HPDE6-E6E7 (cell line): ENCODE results near the gene ARL3.

Experiments used
- DNase-seq: peaks from one replicate; pipeline ENCODE4 v3.0.0; 2011; ENCODE audit warnings: missing footprints; ENCODE audit errors: extremely low spot score

Gene ARL3

DNA sequence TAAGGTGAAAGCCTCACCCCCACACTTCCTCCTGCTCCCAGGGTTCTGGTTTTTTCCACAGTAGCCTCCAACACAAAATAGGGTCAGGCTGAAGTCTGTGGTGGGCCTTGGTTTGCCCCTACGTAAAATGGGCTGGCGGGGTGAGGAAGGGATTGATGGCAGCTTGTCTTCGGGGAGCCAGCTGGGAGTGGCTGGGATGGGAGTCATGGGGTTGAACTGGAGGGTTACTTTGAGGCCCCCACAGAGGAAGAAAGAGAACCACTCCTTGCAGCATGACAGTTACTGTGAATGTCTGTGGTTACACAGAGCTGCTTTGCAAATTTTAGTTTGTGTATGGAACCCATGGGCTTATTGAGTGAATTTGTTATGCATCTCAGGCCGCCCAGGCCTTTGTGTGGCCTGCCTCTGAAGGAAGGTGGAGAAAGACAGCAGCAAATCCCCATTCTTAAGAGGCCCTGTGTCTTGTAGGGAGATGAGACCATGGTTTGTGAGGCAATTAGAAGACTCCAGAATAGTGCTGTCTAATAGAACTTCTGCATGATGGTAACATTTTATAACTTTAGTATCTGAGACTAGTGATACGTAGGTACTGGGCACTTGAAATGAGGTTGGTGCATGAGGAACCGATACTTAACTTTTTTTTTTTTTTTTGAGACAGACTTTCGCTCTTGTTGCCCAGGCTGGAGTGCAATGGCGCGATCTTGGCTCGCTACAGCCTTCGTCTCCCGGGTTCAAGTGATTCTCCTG lies 61.9 kb downstream of the ARL3 start:
- DNase-seq = no peak

DNA sequence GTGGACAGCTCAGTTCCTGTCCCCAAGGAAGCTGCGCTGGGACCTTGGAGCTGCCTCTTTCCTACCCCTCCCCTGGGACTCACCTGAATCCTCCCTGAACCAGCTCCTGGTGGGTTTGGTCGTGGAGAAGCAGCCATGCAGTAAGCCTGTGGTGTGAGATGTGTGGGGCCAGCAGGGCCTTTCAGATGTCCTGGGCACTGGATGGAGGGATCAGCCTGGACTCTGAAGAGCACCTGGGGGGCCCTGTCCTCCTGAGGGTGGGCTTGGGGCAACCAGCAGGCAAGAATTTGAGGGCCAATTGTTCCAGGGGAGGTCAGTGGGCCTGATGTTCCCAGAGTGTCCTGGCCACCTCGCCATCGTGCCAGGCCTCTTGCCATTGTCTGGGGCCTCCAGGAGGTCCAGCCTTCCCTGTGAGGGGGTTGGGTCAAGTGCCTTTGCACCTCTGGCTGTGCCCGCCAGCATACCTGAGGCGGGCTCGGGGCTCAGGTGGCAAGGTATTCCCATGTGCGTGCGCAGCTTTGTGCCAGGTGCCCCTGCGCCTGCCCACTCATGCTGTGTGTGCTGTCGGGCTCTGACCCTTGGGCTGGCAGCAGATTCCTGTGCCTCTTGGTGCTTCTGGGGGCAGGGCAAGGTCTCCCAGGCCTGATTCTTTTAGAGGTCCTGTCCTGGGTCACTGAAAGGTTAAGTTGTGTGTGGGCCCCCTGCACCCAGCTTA lies 62.6 kb downstream of the ARL3 start:
- no peak for DNase-seq

DNA sequence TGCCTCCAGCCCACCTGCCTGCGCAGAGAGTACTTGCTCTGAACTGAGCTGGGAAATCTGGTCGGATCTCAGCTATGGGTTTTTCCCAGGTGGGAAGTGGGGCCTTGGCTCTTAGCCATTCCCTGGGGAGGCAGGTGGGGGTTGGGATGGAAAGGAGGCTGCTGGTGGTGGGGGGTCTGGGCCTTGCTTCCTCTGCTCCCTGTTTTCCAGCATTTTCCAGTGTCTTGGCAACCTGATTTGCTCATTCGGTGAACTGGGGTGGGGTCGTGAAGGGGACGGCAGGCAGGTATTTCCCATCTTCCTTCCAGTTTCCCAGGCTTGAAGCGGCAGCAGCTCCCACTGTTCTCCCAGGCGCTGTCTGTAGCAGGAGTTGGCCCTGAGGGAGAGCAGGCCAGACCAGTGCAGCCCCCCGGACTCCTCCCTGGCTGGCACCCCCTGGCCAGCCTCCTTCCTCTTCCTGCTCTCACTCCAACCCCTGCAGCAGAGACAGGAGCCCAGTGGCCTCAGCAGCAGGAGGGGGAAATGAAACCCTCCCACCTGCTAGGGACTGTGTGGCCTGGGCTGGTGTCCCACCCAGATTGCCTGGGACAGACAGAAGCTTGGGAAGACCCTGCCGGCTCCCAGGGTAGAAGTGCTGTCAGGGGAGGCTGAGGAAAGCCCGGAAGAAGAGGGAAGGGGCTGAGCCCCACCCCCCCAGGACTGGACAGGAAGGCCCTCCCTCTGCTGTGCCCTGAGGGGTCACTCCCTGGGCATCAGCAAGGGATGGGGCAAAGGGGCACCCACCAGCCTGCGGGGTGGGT lies 63.3 kb downstream of the ARL3 start:
- DNase-seq = no peak

DNA sequence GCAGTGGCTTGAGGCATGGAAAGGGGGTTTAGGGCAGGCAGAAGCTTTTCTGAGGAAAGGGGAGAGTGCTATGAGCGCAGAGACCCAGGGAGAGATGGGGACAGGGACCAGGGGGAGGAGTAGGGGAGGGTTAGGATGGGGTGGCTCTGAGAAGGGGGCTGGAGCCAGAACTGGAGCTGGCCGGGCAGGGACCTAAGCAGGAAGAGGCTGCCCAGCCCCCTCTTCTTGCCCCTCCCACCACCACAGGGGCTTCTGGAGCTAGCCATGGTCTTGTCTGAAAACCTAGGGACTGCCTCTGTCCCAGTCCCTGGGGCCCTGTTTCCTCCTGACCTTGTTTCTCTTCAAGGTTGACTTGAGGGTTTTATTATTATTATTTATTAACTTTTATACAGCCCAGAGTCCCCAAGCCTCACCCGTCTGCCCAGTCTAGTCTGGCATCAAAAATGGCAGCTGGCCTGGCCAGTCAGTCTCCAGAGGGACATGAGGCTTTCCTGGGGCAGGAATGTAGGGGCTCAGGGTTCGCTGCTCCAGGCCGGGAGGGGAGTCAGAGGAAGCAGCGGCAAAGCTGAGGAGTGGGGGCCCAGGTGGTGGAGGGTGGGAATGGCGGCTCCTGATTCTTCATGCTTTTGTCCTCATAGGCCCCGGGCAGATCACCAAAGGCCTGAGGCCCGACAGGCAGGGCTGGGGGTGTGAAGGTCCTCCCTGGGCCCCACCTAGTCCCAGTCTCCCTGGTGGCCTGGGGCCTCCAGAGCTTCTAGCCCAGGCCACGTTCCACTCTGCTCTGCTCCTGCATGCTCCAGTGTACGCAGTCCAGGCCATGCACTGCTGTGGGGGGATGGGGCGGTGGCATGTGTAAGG lies 64.2 kb downstream of the ARL3 start:
- DNase-seq = no peak

DNA sequence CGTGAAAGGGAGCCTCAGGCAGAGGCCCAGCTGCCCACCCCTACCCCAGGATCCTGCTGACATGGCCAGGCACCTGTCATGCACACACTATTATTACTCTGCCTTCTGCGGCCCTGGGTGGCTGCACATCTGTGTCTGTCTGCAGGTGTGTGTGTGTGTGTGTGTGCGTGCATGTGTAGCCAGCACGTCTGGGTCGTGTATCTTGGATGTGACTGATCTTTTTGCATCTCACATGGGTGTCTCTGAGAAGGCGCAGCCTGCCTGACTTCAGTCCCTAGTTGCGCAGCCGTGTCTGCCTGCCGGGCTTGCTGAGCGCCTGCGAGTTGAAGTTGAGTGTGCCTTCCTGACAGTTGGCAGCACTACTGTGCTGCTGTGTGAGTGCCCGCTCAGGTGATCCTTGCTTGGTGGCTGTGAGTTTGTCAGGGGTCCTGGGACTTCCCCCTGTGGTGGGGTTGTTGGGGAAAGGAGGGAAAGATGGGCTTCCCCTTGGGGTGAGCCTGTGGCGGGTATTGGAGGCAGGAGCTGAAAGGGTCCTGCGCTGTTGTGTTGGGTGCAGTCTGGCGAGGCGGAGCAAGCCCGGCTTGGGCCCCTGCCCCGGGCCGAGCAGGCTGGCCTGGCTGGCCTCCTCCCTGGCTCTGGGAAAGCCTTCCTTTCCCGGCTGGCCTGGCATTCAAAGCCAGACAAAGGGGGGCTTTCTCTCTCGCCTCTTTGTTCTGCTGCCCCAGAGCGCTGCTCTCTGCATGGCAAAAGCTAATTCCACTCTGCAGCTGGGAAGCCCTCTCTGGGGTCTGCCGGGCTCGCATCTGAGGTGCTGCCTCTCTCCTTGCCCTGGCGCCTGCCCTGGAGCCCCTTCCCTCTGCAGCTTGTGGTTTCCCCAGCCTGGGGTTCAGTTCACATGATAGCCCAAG lies 65.1 kb downstream of the ARL3 start:
- DNase-seq = no peak

DNA sequence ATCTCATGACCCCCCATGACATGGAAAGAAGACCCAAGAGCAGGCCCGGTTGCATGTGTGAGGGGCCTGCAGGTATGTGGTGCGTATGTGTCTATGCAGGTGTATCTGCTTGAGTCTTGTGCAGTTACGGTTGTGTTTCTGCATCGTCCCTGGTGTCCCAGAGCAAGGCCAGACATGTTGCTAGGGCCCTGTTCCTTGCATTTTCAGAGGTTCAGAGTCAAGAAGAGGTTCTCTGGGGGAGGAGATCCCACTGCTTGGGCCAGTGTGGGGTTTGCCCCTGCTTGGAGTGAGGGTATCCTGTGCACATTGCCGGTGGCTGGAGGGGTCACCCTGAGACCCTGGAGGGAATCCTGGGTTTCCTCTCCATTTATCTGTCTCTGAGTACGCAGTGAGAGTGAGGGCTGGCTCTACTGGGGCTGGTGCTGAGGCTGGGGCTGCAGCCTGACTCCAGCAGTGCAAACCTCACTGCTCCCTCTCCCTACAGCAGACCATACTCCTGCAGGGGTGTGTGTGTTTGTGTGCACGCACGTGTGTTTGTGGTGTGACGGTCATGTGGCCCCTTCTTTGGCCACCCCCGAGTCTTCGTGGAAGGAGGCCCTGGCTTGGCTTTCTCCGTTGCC lies 65.8 kb downstream of the ARL3 start:
- DNase-seq = no peak

DNA sequence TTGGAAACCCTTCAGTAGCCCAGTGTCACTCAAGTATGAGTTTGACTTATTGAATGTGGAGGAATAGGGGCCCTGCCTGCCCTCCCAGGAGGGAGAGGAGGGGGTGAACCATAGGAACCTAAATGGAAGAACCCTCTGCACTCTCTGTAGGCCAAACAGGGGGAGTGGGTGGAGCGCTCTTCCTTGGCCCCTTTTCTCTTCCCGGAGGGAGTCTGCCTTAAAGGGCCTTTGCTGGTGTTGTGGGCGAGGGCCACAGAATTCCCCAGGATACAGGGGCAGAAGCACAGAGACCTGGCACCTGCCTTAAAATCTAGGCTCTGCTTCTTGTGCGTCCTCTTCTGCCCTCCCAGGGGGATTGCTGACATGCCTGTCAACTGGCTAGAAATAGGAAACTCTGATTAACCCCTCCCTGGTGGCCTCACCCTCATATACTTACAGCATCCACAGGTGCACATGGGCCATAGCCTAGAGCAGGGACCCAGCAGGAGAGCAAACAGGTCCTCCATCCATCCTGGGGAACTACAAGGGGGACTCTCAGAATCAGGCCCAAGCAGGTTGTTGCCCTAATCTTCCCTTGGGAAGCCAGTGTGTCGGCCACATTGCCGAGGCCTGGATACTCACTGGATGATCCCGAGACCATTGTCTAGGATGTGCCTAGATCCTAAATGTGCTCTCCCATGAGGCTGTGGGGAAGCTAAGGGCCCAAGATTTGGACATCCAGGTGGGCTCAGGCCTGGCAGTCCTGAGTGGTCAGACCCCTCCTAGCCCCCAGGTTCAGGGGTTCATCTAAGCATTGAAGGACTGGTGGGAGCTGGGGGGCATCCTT lies 66.5 kb downstream of the ARL3 start:
- DNase-seq = no peak

DNA sequence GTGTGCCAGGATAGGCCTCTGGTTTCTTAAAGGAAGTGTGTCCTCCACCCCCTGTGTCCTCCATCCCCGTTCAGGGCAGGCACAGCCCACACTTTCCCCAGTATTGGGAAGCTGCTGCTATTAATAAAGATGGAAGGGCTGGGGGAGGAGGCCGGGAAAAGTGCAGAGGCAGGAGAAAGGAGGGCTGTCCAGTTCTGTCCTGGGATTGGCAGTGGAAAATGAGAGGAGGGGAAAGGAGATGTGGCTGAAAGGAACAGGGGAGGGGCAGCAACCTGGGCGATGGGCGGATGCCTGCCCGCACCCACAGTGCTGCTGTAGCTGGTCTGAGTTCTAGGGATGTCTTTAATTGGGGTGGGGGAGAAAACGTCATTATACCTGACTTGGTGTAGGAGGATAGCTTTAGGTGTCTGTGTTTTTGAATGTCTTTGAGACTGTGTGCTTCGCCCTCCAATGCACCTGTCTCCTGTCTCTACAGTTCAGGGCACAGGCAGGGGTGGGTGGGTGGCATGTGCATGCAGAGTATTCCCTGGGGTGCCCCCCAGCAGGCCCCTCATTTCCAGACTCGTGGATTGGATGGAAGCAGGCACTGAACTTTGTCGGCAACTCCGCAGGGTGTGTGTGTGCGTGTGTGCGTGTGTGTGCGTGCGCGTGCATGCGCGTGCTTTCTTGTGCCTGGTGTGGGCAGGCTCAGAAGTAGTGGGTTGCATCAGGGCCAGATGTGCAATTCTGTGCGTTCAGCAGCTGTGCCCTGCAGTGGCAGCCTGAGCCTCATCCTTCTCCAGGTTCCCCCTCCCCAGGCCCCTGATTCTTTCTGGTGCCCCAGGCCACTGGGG lies 67.4 kb downstream of the ARL3 start:
- no peak for DNase-seq

DNA sequence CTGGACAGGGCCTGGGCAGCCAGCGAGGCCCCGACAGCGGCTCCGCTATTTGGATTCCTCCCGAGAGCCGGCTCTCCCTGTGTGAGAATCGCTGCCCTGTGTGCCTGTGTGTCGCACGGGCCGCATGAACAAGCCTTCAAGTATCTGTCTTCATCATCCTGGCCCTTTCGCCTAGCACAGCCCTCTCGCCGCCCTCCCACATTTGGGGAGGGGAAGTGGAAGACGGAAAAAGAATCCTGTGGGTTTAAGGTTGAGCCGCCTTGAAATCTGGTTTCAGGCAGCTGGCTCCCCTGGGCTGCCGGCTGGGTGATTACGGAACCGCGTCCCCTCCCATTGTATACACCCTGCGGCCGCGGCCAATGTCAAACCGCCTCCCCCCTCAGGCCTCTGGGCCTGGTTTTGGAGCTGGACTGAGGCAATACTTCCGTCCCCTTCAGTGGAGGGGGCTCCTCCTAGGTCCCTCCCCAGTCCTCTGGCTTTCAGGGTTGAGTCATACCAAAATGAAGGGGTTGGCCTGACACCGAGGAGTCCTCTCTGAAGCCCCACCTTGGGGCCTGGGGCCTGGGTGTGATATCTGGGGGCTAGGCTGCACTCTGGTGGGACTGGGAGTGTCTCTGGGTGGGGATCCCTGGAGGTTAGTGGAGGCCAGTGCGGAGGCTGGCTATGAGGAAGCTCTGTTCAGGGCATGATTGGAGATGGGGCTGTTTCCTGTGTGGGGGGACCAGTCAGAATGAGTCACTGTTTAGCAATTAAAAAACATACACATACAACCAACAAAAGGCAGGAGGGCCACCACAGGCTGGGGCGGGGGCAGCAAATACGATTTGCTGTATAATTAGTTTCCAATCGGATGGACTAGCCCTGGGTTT lies 68.2 kb downstream of the ARL3 start:
- DNase-seq = peak; percentile 90

DNA sequence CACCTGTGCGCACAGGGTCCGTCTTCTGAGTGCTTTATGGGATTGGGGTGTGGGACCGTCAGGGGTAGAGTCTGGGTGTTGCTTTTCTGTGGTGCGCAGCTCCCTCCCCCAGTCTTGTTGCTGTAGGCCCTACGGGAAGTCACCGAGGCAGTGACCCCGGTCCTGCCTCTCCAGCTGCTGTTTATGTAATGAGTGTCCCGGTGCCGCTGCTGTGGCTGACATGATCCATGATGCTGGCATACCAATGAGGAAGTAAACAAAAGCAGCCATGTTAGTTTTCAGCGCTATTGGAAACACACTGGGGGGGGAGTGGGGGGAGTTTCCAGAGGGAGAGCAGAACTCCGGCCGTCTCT lies 68.8 kb downstream of the ARL3 start:
- no peak for DNase-seq

DNA sequence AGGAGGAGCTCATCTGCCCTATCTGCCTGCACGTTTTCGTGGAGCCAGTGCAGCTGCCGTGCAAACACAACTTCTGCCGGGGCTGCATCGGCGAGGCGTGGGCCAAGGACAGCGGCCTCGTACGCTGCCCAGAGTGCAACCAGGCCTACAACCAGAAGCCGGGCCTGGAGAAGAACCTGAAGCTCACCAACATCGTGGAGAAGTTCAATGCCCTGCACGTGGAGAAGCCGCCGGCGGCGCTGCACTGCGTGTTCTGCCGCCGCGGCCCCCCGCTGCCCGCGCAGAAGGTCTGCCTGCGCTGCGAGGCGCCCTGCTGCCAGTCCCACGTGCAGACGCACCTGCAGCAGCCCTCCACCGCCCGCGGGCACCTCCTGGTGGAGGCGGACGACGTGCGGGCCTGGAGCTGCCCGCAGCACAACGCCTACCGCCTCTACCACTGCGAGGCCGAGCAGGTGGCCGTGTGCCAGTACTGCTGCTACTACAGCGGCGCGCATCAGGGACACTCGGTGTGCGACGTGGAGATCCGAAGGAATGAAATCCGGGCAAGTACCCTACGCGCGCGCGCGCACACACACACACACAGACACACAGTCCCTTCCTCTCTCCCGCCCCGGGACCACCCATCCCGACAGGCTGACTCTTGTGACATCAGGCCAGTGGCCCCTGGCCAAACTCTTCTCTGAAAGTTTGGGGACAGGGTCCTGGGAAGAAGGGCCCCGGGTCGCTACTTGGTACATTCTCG lies 69.4 kb downstream of the ARL3 start:
- DNase-seq = no peak

DNA sequence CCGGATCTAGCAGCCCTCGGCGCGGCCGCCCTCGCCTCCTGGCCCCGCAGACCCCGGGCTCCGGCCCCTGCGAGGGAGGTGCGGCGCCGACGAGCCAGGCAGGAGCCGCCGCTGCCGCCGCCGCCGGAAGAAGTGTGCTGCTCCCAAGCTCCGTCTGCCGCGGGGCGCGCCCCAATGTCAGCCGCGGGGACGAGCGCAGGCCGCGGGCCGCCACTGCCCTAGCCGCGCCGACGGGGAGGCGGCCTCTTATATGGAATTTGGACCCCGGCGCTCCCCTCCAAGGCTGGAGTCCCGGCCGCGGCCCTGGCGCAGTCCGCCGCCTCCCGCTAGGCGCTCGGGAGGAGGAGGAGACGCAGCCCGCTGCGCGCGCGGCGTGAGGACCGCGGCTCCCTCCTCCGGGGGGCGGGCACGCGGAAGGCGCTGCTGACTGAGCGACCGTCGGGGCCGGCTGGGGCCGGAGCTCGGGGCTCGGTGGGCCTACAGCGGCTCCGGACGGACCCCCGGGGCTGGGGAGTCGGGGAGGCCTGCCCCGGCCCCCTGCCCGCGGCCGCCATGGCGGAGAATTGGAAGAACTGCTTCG lies 70.0 kb downstream of the ARL3 start, which contains the start of gene TRIM8:
Gene TRIM8 (plus strand): TSS at position 414 of the 580 bp plus-strand sequence. CDS start 139 bp downstream, at position 553.
- DNase-seq = no peak

DNA sequence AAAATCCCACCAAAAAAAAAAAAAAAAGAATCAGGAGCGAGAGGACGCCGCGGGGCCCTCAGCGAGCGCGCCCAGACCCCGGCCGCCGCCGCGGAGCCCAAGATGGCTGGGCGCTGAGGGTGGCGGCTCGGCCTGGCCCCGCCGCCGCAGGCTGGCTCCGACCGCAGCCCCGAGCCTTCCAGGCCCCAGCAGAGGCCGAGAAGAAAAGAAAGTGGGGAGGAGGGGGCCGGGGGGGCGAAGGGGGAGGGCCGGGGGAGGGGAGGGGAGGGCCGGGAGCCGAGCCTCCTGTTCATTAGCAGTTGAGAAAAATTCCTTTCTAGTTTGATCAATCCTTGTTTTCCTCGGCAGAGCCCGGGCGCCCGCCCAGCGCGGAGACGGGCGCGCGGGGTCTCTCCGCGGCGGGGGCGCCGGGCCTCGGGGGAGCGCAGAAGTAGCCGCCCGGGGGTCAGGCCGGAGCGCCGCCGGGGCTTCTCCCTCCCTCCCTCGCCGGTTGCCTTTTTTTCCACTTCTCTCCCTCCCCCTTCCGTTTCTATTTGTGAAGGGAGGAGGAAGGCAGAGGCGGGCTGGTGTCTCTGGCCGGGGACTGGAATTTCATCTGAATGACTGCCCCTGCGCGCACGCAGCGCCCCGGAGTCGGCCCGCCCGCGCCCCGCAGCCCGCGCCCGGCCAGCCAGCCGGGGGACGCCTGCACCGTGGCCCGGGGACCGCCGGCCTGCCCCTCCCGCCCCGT lies 70.7 kb downstream of the ARL3 start:
- DNase-seq = no peak

DNA sequence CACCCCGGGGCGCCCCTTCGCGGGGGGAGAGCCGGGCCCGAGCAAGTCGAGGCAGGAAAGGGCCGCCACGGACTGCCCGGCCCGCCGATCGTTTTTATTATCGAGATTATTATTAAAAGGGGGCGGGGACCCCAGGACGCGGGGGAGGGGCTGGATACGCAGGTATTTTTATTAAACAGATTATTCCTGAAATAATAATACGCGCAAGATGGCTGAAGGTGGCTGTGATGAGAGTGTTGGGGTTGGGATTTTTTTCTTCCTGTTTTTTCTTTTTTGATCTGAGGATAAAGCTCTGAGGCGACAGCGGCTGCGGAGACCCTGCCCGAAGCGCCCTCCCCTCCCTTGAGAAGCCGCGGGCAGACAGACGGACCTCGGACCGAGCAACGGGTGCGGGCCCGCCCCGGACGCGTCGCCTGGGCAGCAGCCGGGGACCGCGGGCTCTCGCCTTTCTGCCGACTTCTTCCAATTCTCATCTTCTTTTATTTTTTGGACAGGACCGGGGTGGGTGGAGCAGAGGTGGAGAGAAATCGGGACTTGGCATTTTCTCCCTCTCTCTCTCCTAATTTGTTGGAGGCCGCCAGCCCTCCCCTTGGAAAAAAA lies 71.4 kb downstream of the ARL3 start:
- no peak for DNase-seq
